Measurements from ENCODE around the gene IFI16. TPM values are rescaled to one million over a fixed set of nuclear protein-coding genes. Genes with fewer than 3 reads are reported as not detected.

Gene IFI16
- polyA plus RNA-seq (2014; cell fraction: cytosol; rRNA removed), result 0.30 and 0.88 TPM in 2 replicates
- polyA plus RNA-seq (2014; cell fraction: nucleus; rRNA removed), result 0.91 and 1.1 TPM in 2 replicates

GRCh38 chr1:159009704-159010361 lies at the start of gene IFI16:
Gene IFI16 (plus strand): TSS chr1:159009907. CDS start chr1:159014681, 4,774 bp downstream.
- no peak for DNase-seq (ENCODE audit: low spot score)

GRCh38 chr1:158961178-158961577 lies 48.5 kb upstream of the IFI16 start:
- no peak for DNase-seq (ENCODE audit: low spot score)

- no peak for DNase-seq (ENCODE audit: low spot score)
These were observed 46.7 kb upstream of the IFI16 start for GRCh38 chr1:158962983-158963382.

- DNase-seq (ENCODE audit: low spot score), result no peak
These were observed 40.5 kb upstream of the IFI16 start for GRCh38 chr1:158969166-158969565.

GRCh38 chr1:158969855-158970254 lies 39.9 kb upstream of the IFI16 start:
- DNase-seq (ENCODE audit: low spot score), result no peak

GRCh38 chr1:158972841-158973240 lies 36.9 kb upstream of the IFI16 start:
- no peak for DNase-seq (ENCODE audit: low spot score)

GRCh38 chr1:158976219-158976618 lies 33.5 kb upstream of the IFI16 start:
- DNase-seq (ENCODE audit: low spot score), result no peak

- no peak for DNase-seq (ENCODE audit: low spot score)
These were observed 31.0 kb upstream of the IFI16 start for GRCh38 chr1:158978730-158979129.

- no peak for DNase-seq (ENCODE audit: low spot score)
These were observed 30.5 kb upstream of the IFI16 start for GRCh38 chr1:158979229-158979628.

- DNase-seq (ENCODE audit: low spot score), result no peak
These were observed 26.5 kb upstream of the IFI16 start for GRCh38 chr1:158983235-158983634.

- no peak for DNase-seq (ENCODE audit: low spot score)
These were observed 25.3 kb upstream of the IFI16 start for GRCh38 chr1:158984386-158984785.

- no peak for DNase-seq (ENCODE audit: low spot score)
These were observed 20.3 kb upstream of the IFI16 start for GRCh38 chr1:158989424-158989823.

- no peak for DNase-seq (ENCODE audit: low spot score)
These were observed 16.9 kb upstream of the IFI16 start for GRCh38 chr1:158992787-158993312.

GRCh38 chr1:158996998-158997397 lies 12.7 kb upstream of the IFI16 start:
- DNase-seq (ENCODE audit: low spot score), result no peak

GRCh38 chr1:158998037-158998780 lies 11.5 kb upstream of the IFI16 start:
- DNase-seq (ENCODE audit: low spot score), result no peak

GRCh38 chr1:158998781-158999161 lies 10.9 kb upstream of the IFI16 start:
- DNase-seq (ENCODE audit: low spot score), result peak; percentile 65

- peak; percentile 54 for DNase-seq (ENCODE audit: low spot score)
These were observed 10.2 kb upstream of the IFI16 start for GRCh38 chr1:158999316-159000069.

- DNase-seq (ENCODE audit: low spot score), result no peak
These were observed 9.7 kb upstream of the IFI16 start for GRCh38 chr1:159000070-159000409.

- no peak for DNase-seq (ENCODE audit: low spot score)
These were observed 9.1 kb upstream of the IFI16 start for GRCh38 chr1:159000625-159001024.

GRCh38 chr1:159005161-159005560 lies 4.5 kb upstream of the IFI16 start:
- DNase-seq (ENCODE audit: low spot score), result no peak

- peak; percentile 65 for DNase-seq (ENCODE audit: low spot score)
These were observed 4.0 kb upstream of the IFI16 start for GRCh38 chr1:159005676-159006075.

GRCh38 chr1:159006210-159006807 lies 3.4 kb upstream of the IFI16 start:
- peak; percentile 21 for DNase-seq (ENCODE audit: low spot score)

All from SK-N-DZ (cell line).